Measurements from ENCODE around the gene CDK14.

- TF ChIP-seq POLR2A (IDR thresholded peaks at IDR 0.05) (no peak), CTCF (IDR thresholded peaks at IDR 0.05) (no peak)
Observed at GRCh38 chr7:90980545-90980944, 384.4 kb downstream of the CDK14 start.

Data from heart left ventricle (tissue), 13 donors.